Hematopoietic multipotent progenitor cell treated with erythropoietin and hydrocortisone succinate and interleukin-3 and kit ligand, for 6 days (in vitro differentiated cells): ENCODE measurements around the gene EPHX1.

Experiments used
- DNase-seq: peaks from one replicate; pipeline ENCODE4 v3.0.0-alpha.2; 2015

Gene EPHX1

DNA sequence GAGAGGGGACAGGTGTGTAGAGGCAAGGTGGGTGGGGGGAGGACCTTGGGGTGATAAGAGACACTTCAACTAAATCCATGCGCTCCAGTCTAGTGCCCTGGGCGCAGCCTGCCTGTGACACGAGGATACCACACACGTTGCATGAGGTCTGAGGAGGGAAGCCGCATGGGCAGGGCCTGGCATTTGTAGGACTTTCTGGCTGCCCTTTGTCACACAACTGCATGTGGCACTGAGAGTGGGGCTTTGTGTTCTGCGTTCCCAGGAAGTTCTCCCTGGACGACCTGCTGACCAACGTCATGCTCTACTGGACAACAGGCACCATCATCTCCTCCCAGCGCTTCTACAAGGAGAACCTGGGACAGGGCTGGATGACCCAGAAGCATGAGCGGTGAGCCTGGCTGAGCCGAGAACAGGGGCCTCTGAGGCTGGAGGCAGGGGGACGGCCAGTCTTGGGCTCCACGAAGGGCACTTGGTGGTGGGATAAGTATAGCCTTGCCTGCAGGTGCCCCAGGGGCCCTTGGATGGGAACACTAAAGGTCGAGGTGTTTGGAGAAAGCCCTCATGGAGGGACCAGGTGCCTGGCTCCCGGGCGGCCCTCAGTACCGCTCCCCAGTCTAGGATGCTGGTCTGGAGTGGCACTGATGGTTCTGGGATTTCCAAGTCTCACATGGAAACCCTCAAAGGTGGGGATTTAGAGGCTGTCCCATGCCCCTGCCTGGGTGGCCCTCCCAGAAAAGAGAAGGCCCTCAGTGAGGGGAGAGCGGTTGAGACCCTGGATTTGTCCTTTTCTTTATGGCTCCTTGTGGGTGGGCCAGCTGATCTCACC, 34.5 kb downstream of the EPHX1 start:
- DNase-seq: no peak

DNA sequence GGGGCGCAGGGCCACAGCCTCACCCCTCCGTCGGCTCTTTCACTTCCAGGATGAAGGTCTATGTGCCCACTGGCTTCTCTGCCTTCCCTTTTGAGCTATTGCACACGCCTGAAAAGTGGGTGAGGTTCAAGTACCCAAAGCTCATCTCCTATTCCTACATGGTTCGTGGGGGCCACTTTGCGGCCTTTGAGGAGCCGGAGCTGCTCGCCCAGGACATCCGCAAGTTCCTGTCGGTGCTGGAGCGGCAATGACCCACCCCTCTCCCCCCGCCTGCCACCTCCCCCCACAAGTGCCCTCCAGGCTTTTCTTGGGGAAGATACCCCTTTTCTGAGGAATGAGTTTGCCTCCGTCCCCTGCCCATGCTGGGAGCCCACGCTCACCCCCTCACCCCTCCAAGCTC, 35.2 kb downstream of the EPHX1 start:
- no peak for DNase-seq

DNA sequence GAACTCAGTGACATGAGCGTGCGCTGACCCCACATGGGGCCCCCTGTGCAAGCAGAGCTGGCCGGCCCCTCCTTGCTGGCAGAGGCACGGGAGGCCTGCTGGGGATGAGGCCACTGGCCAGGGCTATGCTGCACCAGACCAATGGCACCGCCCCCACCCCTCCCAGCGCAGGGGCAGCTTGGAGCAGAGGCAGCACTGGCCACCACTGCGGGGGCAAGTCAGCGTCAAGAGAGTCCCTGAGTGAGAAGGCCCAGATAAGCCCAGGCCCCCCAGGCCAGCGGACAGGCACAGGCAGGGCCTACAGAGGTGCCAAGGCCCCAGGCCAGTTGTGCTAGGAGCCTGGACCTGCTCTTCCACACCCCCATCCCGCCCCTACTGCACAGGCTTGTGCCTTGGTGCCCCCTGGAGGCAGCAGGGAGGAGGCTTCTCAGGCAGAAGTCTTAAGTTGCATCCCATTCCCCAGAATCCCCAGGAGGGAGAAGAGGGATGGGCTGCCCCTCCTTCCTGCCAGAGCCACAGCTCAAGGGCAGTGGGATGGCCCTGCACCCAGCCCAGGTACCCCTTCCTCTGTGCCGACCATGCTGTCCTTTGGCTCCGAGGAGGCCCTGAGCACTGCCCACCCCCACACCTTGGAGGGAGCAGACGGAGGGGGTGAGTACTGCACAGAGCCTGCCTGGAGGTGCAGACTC, 35.8 kb downstream of the EPHX1 start:
- peak; percentile 85 for DNase-seq

DNA sequence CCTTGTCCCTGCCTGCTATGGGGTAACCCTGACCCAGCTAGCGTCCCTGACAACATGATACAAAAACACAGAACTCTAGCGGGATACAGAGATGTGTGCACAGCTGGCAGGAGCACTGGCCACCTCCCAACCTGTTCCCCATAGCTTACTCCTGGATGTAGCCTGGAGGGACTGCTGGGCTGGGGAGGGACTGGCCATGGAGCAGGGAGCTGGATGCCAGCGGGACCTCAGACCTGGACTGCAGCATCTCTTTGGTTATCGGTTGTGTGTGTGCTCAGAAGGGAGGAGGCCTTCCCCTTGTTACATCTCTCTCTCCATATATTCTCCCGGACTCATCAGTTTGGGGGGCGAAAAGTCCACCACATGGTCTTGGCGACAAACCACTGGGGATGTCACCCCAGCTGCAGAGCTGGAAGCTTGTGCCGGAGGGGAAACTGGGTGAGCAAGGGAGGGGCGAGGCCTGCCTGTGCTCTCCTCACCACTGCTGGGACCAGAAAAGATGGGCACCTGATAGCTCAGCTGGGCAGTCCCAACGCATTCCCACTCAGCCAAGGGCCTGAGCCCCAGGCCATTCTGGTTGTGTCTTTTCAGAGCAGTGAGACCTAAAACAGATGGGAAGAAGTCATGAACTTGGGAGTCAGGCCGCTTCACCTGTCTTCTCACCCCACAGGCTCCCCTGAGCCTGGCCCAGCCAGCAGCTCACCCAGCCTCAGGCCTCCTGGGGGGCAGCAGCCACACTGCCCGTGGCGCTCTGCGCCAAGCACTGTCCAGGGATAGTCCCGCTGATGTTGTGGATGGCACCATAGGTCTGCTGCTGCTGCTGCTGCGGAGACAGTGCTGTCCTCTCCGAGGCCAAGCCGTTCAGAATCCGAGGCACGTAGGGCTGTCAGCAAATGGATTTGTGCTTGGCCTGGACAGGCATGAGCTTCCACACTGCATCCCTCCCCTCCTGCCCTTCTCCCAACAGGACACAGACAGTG, 36.7 kb downstream of the EPHX1 start:
- DNase-seq: no peak

DNA sequence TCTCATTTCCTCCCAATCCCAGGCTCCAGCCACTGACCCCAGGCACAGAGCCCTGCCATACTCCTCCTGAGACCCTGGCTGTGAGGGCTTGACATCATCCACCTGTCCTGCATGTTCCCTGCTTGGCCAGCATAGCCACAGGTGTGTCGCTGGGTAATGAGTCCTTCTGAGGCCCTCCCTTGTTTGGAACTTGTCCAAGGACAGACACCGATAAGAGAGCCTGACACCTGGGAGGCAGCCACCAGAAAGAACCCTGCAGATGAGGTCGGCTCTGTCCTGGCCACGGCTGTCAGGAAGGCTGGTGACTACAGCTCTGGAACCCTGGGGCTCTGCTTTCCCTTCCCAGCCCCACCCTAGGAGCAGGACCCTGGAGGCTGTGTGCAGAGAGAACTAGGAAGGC, 37.7 kb downstream of the EPHX1 start:
- no peak for DNase-seq

DNA sequence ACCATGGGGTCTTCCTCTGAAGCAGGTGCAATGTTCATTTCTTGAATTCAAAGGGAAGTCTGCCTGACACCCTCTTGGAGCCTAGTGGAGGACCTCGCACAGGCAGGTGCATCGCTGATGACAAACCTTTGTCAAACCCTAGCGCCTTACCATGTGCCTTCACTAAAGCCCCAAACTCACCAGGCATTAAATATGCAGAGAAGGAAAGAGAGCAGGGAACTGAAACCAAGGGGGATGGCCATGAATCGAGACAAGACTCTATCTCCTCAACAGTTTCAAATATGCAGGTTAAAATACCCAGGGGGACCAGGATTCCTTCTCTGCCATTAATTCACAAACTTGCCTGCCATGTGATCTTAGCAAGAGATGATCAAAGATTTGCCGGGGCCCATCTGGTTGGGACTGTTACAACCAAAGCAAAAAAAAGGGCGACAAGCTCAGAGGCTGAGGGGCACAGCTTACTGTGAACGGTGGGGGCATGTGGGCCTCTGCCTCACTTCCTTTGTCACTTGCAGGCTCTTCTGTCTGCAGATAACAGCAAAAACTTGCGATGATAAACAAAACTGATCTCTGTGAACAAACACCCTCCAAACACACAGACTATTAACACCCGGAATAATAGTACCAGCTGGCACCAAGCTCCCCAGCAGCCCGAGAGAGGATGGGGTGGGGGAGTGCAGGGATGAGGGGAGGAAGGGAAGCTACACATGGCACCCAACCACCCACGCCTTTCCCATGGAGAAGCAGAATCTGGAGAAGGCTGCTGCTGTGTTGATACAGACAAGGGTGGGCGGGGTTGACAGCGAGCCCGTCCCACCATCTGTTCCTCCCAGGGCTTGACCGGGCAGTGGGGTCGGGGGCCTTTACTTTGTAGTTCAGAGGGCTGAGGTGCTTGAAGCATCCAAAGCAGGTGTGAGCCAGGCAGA, 38.4 kb downstream of the EPHX1 start:
- DNase-seq: peak; percentile 64

DNA sequence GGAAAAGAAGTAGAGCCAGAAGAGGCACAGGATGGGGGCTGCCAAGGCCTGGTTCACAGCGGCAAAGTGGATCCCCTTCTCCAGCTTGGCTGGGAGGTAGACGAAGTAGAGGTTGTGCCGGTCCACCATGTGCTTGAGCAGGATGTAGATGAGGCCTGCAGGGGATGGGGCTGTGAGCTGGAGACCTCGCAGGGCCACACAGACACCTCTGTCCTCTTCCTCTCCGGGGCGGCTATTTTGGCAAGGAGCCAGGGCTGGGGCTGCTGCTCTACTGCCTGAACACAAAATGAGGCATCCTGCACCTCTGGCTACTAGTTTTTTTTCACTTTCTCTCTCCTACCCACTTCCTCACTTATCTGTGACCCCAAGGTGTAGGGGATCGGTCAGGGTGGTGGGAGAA, 40.0 kb downstream of the EPHX1 start:
- peak; percentile 70 for DNase-seq

DNA sequence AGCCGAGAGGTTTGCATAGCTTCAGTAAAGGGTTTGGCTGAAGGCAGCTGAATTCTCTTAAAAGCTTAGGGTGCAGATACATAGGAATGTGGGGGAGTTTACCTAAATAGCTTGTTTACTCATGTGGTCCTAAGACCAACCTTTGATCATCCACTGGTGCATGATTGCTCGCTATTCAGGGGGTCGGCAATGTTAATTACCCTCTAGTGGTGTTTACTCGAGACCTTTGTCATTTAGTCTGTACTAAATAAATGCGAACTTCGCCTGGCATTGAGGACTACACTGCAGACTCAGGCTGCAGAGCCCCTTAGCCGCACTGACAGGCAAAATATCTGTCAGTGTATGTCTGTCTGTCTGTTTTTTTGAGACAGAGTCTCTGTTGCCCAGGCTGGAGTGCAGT, 40.4 kb downstream of the EPHX1 start:
- DNase-seq: no peak

DNA sequence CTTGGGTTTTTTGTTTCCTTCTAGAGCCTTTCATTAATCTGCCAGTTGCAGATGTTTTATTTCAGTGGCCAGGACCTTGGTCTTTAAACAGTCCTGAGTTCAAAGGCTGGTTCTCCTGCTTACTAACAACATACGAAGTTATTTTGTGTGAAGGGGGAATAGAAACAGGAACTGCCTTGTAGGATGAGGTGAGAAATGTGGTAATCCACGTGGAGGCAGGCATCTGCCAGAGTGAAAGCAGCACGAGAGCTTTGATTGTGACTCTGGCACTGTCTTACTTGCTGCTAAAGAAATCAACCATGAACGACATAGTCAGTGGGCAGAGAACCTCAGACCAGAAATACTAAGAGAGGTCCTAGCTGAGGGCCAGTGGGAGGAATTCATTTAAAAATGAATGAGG, 41.9 kb downstream of the EPHX1 start:
- DNase-seq: no peak

DNA sequence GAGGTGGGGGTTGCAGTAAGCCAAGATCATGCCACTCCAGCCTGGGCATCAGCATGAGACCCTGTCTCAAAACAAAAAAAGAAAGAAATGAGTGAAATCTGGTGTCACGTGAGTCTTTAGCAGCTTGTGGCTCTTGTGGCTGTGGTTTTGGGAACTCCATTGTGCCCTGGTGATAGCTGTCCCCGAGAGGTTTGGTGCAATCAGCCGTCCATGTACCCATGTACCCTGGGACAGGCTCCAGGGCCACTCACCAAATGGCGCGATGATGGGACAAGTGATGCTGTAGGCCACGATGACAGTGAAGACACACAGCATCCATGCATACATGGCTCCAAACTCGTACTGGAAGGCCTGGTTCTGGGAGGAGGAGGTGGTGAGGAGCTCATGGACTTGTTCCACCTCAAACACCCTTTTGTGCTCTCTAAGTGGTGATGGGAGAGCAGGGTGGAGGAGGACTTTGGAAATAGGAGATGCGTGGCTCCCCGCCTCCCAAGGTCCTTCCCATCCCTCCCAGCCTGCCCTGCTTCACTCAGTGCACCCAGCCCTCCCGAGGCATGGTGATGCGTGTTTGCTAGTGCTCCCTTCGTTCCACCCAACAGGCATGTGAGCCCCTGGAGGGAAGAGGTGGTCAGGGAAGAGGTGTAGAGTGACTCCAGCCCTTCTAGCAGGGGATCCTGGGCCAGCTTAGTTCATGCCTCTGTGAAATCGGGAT, 42.6 kb downstream of the EPHX1 start:
- no peak for DNase-seq

DNA sequence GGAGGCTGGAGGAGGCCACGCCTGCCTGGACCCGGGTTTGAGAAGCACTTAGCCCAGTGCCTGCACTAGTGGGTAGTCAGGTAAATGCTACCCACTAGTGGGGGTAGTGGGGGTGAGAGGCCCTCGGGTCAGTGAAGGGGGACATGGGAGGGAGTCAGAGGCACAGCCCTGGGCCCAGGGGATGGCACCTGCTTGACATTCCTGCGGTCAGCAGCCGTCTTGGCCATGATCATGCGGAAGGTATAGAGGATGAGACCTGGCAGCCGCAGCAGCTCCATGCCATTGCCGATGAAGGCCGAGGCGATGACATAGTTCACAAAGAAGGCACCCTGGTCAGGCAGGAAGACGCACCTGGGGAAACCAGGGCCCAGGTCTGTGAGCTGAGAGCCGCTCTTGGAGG, 43.5 kb downstream of the EPHX1 start:
- no peak for DNase-seq

DNA sequence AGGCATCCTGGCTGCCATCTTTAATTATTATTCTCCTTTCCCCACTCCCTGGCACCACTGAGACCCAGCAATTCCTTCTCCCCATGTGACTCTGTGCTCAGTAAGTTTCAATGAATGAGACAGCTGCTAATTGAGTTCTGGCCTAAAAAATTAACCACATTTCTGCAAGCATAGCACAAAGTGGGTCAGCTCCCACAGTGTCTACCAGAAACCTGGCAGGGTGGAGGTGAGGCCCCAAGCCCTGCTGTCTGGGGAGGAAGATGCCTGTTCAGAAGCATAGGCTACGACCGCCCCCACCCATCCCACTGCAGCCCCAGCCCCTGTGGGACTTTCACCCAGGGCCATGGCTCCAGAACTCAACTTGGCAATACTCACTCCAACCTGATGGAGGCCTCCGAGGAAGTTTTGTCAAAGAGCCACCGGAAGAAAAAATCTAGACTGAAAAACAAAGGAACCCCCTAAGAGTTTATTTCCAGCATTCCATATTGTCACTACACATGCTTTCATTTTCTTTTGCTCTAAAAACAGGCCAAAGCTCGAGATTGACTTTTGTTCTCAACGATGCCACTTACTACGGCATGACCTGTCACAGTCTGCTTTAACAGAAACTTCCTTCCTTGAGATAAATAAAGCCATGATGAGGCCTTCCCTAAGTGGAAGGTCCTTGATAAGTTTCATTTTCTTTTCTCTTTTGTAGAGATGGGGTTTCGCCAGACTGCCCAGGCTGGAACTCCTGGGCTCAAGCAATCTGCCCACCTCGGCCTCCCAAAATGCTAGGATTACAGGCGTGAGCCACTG, 45.8 kb downstream of the EPHX1 start:
- no peak for DNase-seq

DNA sequence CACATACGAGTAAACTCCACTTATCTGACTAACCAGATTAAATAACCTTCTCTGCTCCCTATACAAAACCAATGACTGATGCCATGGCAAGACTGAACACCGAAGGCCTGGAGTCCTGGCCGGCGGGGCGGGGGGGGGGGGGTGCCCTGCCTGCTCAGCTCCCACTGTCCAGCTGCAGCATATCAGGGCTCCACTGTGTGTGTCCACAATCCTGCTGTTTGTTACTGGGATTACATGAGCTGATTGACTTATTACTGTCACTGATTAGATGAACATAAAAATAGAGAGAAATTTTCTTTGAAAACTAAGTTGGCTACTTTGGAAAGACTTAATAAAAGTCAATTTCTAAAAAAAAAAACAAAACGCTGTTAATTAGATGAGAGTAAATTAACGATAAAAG, 47.3 kb downstream of the EPHX1 start:
- DNase-seq: no peak

DNA sequence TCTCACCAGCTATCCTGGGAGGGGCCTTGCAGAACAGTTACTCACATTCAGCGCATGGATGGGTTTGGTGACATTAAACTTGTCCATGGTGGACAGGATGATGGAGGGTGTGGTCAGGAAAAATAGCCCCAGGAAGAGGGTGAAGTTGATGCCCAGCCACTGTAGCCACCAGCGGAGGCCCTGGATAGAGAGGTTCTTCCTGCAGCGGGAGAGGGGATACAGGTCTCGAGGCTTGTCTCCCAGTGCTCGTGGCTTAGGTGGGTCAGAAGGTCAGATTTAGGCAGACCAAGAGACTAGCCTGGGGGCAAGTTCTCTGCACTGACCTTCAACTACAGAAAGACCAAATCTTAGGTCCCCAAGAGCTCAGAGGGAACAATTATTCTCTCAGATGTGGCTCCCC, 49.2 kb downstream of the EPHX1 start:
- no peak for DNase-seq

DNA sequence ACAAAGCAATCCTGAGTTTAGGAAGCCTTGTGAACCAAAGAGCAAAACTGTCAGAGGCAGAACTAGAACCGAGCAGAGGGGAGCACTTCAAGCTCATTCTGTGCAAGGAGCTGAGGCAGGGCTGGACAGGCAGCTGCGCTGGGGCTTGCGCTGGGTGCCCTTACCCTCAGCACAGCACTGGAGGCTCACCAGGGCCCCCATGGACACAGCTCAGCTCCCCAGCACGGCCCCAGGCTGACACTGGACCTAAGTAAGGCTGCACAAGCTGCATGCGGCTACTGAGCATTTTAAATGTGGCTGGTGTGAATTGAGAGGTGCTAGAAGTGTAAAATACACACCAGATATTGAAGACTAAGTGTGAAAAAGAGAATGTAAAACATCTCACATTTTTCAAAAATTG, 50.2 kb downstream of the EPHX1 start:
- no peak for DNase-seq

DNA sequence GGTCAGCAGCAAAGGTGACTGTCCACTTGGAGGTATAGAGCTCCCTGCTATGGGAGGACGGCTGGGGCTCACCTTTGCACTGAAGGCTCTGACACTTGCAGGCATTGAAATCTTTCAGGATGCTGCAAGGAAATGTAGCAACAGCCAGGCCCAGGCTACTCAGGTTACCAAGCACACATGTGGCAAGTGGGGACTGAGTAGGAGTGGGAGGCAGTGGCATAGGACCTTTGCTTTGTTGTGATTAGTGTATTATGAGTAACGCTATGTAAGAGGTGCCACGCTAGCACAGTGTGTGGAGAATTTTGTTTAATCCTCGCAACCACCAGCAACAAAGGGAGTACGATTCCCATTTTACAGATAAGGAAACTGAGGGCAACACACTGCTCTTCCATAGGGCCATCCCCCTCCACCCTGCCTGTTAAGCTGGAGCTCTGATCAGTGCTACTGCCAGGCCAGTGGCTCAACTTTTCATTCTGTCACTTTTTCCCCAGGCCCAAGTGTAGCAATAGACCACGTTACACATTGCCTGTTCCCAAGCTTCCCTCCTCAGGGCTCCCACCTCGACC, 51.0 kb downstream of the EPHX1 start:
- no peak for DNase-seq

DNA sequence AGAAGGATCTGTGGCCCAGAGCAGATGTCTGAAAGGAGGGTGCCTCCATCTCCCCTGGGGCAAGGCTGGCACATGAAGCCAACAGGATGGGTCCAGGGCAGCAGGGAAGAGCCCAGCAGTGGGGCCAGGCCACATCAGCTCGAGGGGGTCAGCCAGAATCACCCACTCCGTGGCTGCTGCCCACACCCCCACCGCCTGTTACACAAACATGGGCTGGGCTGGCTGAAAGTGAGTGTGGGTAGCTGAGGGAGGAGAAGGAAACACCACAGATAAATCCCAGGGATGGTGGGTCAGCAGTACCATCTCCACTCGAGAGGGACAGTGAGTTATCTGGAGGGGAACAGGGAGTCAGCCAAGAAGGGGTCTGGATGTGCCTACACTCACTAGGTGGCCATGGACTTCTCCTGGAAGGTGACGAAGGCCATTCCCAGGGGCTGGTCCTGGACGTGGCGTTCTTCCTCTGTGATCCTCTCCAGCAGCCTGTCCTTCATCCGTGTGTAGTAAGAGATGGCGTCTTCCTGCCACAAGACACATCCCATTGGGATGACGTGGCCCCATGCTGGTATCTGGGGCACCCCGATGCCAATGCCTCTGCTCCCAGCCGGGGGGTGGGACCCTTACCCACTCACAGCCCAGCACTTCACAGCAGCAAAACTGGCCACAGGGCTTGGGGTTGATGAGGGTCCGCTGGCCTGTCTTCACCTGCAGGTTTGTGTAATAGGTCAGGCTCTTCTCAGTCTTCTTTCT, 52.1 kb downstream of the EPHX1 start:
- DNase-seq: no peak

DNA sequence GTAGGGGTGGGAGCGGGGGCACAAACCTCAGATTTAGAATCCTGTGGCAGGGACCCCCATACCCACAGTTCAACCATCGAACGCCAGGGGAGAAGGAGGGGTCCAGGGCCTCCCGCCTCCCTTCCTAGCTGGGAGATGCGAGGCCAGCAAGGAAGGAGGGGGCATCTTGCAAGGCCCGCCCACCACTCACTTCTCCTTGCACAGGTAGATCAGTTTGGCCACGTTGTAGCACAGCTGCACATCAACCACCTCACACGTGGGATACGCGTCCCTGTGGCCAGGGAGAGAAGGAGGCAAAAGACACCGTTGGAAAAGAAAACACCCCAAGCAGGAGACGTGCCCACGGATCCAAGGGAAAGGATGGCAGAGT, 52.6 kb downstream of the EPHX1 start:
- DNase-seq: no peak

DNA sequence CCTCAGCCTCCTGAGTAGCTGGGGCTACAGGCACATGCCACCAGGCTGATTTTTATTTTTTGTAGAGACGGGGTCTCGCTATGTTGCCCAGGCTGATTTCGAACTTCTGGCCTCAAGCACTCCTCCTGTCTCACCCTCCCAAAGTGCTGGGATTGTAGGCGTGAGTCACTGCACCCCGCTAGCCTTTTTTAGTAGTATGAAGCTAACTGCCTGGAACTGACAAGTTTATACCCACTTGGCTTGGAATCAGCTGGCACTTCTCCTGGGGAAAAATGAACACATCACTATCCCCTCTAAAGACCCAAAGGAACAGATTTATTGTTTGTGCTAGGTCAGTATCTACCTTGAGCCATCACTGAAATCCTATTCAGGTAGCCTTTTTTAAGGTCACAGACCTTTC, 53.2 kb downstream of the EPHX1 start:
- no peak for DNase-seq

DNA sequence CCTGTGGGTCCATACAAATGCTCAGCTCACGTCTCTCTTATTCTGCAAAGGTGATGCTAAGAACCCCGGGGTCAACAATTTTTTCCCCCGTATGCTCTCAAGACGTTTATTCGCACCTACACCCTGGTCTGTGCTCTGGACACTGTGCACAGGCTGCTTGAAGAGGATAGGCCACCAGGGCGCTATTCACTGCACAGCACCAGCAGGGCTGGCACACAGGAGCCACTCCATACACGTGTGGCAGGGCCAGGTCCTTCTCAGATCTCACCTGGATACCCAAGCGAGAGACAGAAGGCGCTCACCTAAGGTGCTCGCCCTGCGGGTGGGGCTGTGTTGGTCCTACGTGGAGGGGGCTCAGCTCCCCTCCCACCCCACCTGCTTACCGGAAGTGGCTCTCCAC, 55.6 kb downstream of the EPHX1 start:
- no peak for DNase-seq
